Inflammatory macrophage treated with lipopolysaccharide for 1 hour (primary cell): ENCODE measurements around the gene ALDOA.
"Not testable (repeated sequence)": the region's sequence is repeated elsewhere in the genome, so short reads cannot be mapped to it uniquely, and the experiment has no call there.

Source experiments
- DNase-seq, 2 donors: peaks; one replicate each; pipeline ENCODE4 v3.0.0-alpha.2; 2020 to 2022

The ALDOA gene

DNA sequence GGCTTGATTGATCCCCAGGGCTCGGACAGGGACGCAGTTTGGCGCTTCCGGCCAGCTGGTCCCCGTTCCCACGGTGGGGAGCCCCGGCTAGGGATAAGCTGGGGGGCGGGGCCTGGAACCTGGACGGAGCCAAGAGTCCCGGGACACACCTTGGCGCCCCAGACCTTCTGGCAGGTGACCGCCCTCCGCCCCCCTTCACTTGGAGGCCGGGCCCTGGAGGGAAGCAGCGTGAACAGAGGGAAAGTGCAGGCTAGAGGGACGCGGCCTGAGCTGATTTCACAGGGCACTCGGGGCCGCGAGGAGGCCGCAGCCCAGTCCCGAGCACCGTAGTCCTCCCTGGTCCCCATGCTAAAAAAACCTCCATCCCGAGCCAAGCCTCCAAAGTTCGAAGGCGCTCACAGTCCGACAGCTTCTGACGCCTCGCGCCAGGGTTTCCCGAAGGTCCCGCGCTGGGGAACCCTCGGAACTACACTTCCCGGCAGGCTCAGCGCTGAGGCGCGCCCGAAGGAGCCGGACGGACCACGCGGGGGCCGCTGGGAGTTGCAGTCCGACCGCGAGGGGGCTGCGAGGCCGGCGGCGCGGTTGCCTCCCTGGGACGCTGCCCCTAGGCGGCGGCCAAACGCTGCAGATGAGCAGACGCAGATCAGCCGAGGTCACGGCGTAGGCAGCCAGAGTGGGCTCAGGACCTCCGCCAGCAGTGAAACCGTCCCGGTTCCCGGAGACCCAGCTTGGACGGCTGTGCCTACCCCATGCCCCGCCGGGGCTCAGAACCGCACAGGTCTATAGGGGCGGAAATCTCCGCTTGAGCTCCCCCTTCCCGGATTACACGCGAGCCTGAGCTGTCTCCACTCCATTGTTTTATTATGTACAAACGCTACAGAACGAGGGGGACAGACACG is 26.2 kb downstream of the ALDOA start, which contains the start of gene TBX6:
Gene TBX6 (minus strand): TSS at position 451 of the 899 bp plus-strand sequence. CDS start 731 bp downstream, outside the sequence.
- DNase-seq, result peak; percentile 90 to 96

- peak; percentile 94 to 99 for DNase-seq
Observed at GRCh38 chr16:30092373-30093010, 26.9 kb downstream of the ALDOA start.

DNA sequence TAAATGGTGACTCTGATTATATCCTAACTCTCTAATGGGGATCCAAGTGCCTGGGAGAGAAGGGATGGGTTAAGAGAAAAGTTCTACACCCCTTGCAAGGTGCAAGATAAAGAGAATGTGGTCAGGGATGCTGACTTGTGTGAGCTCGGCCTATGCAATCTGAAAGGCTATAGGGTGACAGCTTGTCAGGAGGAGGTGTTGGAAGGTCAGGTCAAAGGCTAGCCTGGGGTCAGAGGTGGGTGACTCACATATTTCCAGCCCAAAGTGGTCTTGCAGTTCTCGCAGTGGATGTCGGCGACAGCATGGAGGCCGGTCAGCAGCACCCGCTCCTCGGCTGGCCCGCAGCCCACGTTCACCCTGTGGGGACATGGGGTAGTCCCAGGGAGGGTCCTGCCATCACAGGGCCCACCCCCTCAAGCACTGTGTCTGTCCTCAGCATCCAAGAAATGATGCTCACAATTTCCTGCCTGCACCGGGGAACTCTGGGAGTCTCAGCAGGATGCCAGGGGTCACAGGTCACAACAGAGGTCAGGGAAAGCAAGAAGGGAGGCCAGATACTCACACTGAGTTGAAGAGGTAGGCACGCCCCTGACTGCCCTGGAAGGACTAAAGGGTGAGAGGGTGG is 29.1 kb downstream of the ALDOA start:
- DNase-seq, result no peak

DNA sequence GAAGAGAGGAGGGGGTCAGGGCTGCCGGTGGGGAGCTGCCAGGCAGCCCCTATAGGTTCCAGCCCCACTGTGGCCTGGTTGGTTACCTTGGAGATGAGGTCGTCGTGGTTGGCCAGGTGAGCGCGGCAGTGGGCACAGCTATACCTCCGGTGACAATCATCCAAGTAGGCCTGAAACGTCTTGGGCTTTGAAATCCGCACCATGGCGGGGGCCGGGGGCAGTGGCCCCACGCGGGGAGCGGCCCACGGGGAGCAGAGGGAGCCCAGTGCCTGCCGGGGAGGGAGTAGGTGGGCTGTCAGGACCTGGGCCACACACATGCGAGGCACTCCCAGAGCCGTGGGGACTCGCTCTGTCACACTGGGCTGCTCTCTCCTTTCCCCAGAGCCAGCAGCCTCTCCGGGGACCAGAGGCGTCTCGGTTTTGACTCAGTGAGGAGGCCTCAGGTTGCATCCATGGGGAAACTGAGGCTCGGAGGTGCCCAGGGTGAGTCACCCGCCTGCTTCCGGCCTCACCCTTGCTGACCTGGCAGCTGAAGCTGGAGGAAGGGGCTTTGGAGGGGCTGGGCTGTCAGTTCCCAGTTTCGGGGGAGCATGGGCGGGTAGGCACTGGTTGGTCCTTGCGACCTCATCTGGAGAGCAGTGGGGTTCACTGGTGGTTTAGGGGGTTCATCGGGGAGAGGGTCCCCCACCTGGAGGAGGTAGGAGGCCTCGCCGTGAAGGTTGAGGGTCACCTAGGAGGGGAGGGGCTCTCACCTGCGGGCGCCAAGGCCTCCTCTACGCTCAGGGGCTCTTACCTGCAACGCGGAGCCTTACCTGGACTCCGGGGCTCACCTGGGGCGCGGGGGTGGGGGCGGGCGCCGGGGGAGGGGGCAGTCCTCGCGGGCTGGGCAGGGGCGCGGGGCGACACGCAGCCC is 29.9 kb downstream of the ALDOA start:
- DNase-seq, result no peak

DNA sequence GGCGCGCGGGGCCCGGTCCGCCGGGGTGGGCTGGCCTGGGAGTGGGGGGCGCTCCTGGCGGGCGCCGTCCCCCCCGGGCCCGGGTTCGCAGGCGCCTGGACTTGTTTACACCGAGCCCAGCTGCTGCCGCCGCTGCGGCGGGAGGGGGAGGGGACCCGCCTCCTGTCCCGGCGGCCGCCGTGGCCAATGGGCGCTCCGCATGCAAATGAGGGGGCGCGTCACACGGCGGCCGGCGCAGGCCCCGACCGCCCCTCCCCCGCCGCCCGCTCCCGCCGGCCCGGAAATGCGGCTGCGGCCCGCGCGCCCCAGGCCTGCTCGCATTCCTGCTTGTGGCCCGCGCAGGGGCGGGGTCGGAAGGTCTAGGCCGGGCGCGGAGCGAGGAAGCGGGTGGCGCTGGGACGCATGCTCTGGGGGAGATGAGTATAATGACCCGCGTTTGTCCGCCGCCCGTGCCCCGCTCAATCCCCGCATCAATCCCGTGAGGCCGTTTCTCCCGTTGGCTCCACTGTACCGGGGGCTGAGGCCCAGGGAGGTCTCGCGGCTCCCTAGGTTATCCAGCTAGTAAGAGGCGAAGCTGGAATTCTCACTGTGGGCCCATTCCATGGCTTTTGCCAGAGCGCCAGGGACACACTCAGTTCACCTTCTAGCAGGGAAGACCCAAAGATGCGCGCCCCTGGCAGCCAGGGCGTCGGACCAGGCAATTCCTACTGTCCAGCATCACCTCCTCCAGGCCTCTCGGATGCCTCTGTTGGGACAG is 30.7 kb downstream of the ALDOA start, which contains the start of gene YPEL3:
Gene YPEL3 (minus strand): TSS at position 109 of the 757 bp plus-strand sequence. CDS start 731 bp downstream, outside the sequence.
- peak; percentile 61 to 70 for DNase-seq

GRCh38 chr16:30096862-30097563 is 31.5 kb downstream of the ALDOA start:
- DNase-seq, result peak; percentile 38 to 41

DNA sequence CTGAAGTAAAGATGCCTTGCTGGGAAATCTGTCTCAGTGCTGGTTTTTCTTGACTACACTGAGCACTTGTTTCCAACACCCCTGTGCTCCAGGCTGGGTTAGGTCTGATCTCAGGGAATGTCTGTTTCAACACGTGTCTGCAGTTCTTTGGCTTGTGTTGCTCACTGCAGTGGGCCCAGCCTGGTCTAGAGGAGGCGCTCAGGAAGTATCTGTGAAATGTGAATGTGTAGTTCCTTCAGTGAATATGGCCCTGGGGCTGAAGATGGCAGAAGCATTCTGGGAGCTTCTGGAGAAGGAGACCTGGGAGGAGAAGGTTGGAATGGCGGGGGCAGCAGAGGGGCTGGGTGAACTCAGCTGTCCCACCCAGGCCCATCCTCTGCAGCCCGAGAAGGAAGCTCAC is 38.5 kb downstream of the ALDOA start:
- DNase-seq, result no peak

GRCh38 chr16:30104492-30104891 is 38.9 kb downstream of the ALDOA start:
- DNase-seq, result no peak

- DNase-seq, result no peak
Observed at GRCh38 chr16:30108059-30108850, 42.7 kb downstream of the ALDOA start.

GRCh38 chr16:30110661-30111060 is 45.1 kb downstream of the ALDOA start:
- DNase-seq, result no peak

DNA sequence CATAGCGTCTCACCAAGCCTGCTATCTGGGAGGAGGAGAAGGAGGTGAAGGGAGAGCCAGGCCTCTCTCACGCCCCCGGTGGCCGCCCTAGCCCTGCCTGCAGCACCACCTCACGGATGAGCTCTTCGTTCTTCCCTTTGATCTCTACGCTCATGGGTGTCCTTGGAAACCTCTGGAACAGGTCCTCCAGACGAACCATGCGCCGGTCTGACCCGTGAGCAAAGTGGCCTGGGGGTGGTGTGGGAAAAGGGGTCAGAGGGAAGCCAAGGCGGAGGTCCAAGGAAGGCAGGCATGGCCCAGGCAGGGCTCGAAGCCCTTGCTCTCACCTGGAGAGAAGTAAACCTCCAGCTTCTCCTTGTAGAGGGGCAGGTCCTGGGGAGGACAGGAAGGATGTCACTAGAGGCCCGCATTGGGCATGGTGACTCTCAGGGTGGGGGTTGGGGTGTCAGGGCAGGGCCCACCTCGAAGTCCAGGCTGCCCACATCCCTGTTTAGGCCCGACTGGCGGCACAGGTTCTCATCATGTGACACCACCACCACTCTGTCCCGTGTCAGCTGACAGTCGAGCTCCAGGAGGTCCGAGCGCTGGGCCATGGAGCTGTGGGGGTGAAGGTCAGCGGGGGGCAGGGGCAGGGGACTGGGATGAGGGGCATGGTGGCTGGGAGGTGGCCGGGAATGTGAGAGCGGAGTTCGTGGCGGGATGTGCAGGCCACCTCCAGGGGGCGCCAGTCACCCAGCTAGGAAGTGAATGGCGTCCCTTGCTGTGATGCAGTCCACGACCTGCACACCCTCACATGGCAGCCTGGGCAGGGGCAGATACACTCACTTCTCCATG is 46.9 kb downstream of the ALDOA start:
- peak in 1 of 2 donors; percentile 51 for DNase-seq

GRCh38 chr16:30113031-30113710 is 47.6 kb downstream of the ALDOA start, which contains the start of gene GDPD3:
Gene GDPD3 (minus strand): TSS chr16:30113537. CDS start chr16:30113478, 59 bp downstream.
- no peak for DNase-seq

DNA sequence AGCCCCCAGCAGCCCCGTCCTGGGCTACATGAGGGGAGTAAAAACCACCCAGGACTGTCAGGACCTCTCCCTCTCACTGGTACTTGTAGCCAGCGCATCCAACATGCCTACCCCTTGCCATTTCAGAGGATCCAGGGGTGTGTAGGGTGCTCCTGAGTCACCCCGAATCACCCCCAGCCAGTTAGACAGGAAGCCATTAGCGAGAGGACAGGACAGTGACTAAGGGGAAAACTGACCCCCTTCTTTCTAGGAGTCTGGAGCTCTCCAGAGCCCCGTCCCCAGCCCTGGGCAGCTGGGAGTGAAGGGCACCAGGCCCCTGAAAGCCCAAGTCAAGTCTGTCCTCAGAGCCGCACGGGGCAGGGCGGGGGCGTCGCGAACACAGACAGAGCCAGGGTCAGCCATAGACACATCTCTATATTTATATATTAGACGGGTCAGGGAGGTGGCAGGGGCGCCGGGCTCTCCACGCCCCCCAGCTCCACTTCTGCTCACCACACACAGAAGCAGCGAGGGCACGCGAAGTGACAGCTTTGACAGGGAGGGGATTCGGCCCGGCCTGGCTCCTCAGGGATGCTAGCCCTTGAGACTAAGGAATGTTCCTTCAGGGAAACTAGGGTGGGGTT is 48.3 kb downstream of the ALDOA start:
- no peak for DNase-seq

DNA sequence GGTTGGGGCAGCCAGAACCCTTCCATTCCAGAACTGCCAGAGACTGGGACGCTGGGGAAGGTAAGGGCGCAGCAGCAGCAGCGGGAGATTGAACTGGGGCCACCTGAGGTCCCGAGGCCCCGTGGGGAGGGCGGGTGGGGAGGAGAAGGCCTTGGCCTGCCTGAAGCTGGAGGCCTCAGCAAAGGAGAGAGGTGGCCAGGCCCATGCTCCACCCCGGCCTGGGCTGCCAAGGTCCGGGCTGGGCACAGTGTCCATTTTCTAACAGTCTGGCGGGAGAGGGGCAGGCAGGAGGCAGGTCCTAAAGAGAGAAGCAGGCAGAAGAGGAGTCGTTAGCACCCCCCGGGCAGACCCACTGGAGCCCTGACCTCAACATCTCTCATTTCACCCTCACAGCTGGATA is 48.9 kb downstream of the ALDOA start:
- DNase-seq, result no peak

GRCh38 chr16:30114833-30115232 is 49.3 kb downstream of the ALDOA start:
- not testable (repeated sequence) for DNase-seq

GRCh38 chr16:30115238-30115637 is 49.7 kb downstream of the ALDOA start:
- no peak for DNase-seq

GRCh38 chr16:30116291-30117207 is 51.0 kb downstream of the ALDOA start:
- no peak for DNase-seq
